Activated CD8-positive, alpha-beta T cell treated with anti-CD3 and anti-CD28 coated beads for 36 hours (primary cell): Measurements from ENCODE around the gene NCR3LG1. TPM values are rescaled to one million over a fixed set of nuclear protein-coding genes. Genes with fewer than 3 reads are reported as not detected.

Experiments
- ATAC-seq: fragments of 200-7000 bp; cut with Tn5 transposase; one replicate; pipeline ENCODE4 v1.10.0; 2021; ENCODE audit warnings: mild to moderate bottlenecking, moderate library complexity
- CTCF ChIA-PET: fragments of 350-600 bp; sonication (Branson Sonifier 250); formaldehyde crosslinking; loops from one replicate; lab custom pipeline; 2021; ENCODE audit warnings: antibody characterized with exemption; lab: Charles Lee
- POLR2A ChIA-PET: fragments of 350-600 bp; sonication (Branson Sonifier 250); formaldehyde crosslinking; loops from one replicate; lab custom pipeline; 2021; ENCODE audit warnings: antibody characterized with exemption; lab: Charles Lee
- DNase-seq: peaks from one replicate; pipeline ENCODE4 v3.0.0-alpha.2; 2020
- H3K27ac Mint-ChIP-seq: one replicate; pipeline ENCODE4 v1.8.0; 2021; ENCODE audit warnings: mild to moderate bottlenecking, mixed read lengths
- H3K27me3 Mint-ChIP-seq: one replicate; pipeline ENCODE4 v1.8.0; 2021; ENCODE audit warnings: mixed read lengths
- H3K36me3 Mint-ChIP-seq: one replicate; pipeline ENCODE4 v1.8.0; 2021; ENCODE audit warnings: low read depth, mixed read lengths
- H3K4me1 Mint-ChIP-seq: one replicate; pipeline ENCODE4 v1.8.0; 2021; ENCODE audit warnings: low read depth, mixed read lengths
- H3K4me3 Mint-ChIP-seq: one replicate; pipeline ENCODE4 v1.8.0; 2021; ENCODE audit warnings: mild to moderate bottlenecking, moderate library complexity, mixed read lengths
- H3K9me3 Mint-ChIP-seq: one replicate; pipeline ENCODE4 v1.8.0; 2021; ENCODE audit warnings: mixed read lengths
- CTCF ChIP-seq: fragments of 200-600 bp; IDR thresholded peaks from one replicate; pipeline ENCODE4 v1.8.0; 2022; ENCODE audit warnings: antibody characterized with exemption, mild to moderate bottlenecking
- intact Hi-C: fragments of 100-400 bp; cut with micrococcal nuclease; formaldehyde crosslinking; loops from one replicate; pipeline ENCODE4 v1.10.0; 2022
- total RNA-seq, 2 experiments: library from RNA; stranded (reverse); gene quantifications; one replicate each; pipeline ENCODE4 v1.2.3, GENCODE V29; 2021

Gene NCR3LG1
- total RNA-seq, 2 experiments from 2014 or later = 3.4 to 4.2 TPM

- Mint-ChIP-seq H3K27me3 (no peaks in the 10 kb centered on the region), H3K9me3 (no peaks in the 10 kb centered on the region), H3K36me3 (peaks cover 11% of the 10 kb centered on the region), H3K4me1 (peaks cover 17% of the 10 kb centered on the region), H3K4me3 (no peak overlapping the region), H3K27ac (peak overlapping the region; percentile 28)
- intact Hi-C loops = no loop called here
- ChIA-PET CTCF (interaction anchor here (0.9 to 1.9 kb wide), 4 partner anchors 10 to 161 kb away, joined by 3 to 13 read pairs (median 4); no protein-coding TSS in a partner anchor), POLR2A (interaction anchor here (1.3 kb wide), 1 partner anchor 62 kb away, joined by 3 read pairs; no protein-coding TSS in a partner anchor)
- peak; percentile 98 for ATAC-seq
- DNase-seq = peak; percentile 85
- TF ChIP-seq CTCF = no peak
Observed at GRCh38 chr11:17343907-17344306, 7.7 kb upstream of the NCR3LG1 start.

- ATAC-seq (no peak), DNase-seq (no peak)
- Mint-ChIP-seq H3K4me1 (peaks cover 34% of the 10 kb centered on the region), H3K9me3 (no peaks in the 10 kb centered on the region), H3K27ac (no peak overlapping the region), H3K4me3 (no peak overlapping the region), H3K36me3 (peaks cover 9% of the 10 kb centered on the region), H3K27me3 (no peaks in the 10 kb centered on the region)
- no peak for TF ChIP-seq CTCF
- intact Hi-C loops = no loop called here
- ChIA-PET CTCF (interaction anchor here (2.5 kb wide), 1 partner anchor 118 kb away, joined by 13 read pairs; no protein-coding TSS in a partner anchor), POLR2A (no interaction called here)
Observed at GRCh38 chr11:17347676-17348075, 3.9 kb upstream of the NCR3LG1 start.

- H3K27me3 Mint-ChIP-seq = no peaks in the 10 kb centered on the region
- DNase-seq (peak; percentile 10), ATAC-seq (peak; percentile 27)
- ChIA-PET CTCF (interaction anchor here (1.6 kb wide), 1 partner anchor 121 kb away, joined by 7 read pairs; no protein-coding TSS in a partner anchor), POLR2A (interaction anchor here (1.1 to 2.0 kb wide), 2 partner anchors 75 to 272 kb away, joined by 3 to 7 read pairs; partner anchors contain the start of gene NUCB2)
- no peaks in the 10 kb centered on the region for H3K9me3 Mint-ChIP-seq
- H3K4me3 Mint-ChIP-seq = peak overlapping the region; percentile 87
- intact Hi-C loops = loop anchor here (5.0 kb wide), 3 partner anchors 53 to 118 kb away; partner anchors contain the start of gene NUCB2
- peak overlapping the region; percentile 71 for H3K27ac Mint-ChIP-seq
- no peak for TF ChIP-seq CTCF
- H3K36me3 Mint-ChIP-seq = peaks cover 6% of the 10 kb centered on the region
- peaks cover 34% of the 10 kb centered on the region for H3K4me1 Mint-ChIP-seq
Observed at GRCh38 chr11:17350455-17351171, 987 bp upstream of the NCR3LG1 start.

GRCh38 chr11:17351172-17351509 is 459 bp upstream of the NCR3LG1 start:
- DNase-seq (peak; percentile 5), ATAC-seq (no peak)
- Mint-ChIP-seq H3K9me3 (no peaks in the 10 kb centered on the region), H3K36me3 (peaks cover 6% of the 10 kb centered on the region), H3K4me3 (peak overlapping the region; percentile 87), H3K27me3 (no peaks in the 10 kb centered on the region), H3K4me1 (peaks cover 34% of the 10 kb centered on the region), H3K27ac (peak overlapping the region; percentile 71)
- ChIA-PET CTCF (interaction anchor here (1.6 kb wide), 1 partner anchor 121 kb away, joined by 7 read pairs; no protein-coding TSS in a partner anchor), POLR2A (interaction anchor here (1.1 to 2.0 kb wide), 2 partner anchors 75 to 273 kb away, joined by 3 to 7 read pairs; partner anchors contain the start of gene NUCB2)
- no peak for TF ChIP-seq CTCF
- intact Hi-C loops = loop anchor here (5.0 kb wide), 3 partner anchors 54 to 119 kb away; partner anchors contain the start of gene NUCB2
